Measurements from ENCODE around the gene RBBP4.
A peak's percentile ranks its signal among the peaks of the same experiment; 100 is the strongest.
"Not testable (repeated sequence)": the region's sequence is repeated elsewhere in the genome, so short reads cannot be mapped to it uniquely, and the experiment has no call there.

RBBP4 gene

DNA sequence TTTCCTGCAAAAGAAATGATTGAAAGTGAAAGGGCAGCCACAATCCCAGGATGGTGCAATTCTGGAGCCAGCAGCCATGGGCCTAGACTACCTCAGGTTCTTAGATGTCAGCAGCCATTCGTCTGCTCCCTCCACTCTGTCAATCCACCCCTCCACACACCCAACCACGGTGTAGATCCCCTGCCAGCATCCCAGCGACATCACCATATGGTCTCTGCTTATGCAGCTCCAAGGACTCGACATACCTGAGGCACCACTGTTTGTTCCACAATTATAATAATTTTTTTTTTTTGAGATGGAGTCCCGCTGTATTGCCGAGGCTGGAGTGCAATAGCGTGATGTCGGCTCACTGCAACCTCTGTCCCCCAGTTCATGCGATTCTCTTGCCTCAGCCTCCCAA, 45.0 kb downstream of the RBBP4 start:
- Histone ChIP-seq H3K9me3 (replicated peaks in 1 of 11) (no peaks in the 10 kb centered on the region), H3K4me2 (peak overlapping the region in 7 of 11 experiments; percentile 59 to 86 (median 76); a peak in 11 of 22 replicates), H3K27me3 (peaks cover 0 to 6% (median 2%) of the 10 kb centered on the region in 11 experiments; a peak in 6 of 22 replicates), H3K4me1 (peaks cover 24 to 38% (median 33%) of the 10 kb centered on the region in 10 experiments), H3K4me3 (no peak overlapping the region), H4K20me1 (no peaks in the 10 kb centered on the region), H3K36me3 (no peaks in the 10 kb centered on the region), H3K9ac (0 out of 22 replicates have a peak overlapping the region, but pooled peaks of 1 of the 11 experiments have one; percentile 53), H3K27ac (peak overlapping the region in 1 of 11 experiments; percentile 71; a peak in 1 of 22 replicates)
- TF ChIP-seq Cebpa-rat (IDR thresholded peaks at IDR 0.05) = no peak

DNA sequence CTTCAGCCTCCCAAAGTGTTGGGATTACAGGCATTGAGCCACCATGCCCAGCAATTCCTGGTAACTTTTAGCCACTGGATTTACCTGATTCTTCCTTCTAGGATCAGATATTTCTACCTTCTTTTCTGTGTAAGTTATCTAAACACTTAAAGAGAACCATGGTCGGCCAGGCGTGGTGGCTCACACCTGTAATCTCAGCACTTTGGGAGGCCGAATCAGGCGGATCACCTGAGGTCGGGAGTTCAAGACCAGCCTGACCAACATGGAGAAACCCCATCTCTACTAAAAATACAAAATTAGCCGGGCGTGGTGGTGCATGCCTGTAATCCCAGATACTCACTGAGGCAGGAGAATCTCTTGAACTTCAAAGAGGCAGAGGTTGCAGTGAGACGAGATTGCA, 46.0 kb downstream of the RBBP4 start:
- H3K36me3 ChIP-seq; H3K9me3 ChIP-seq (replicated peaks in 1 of 11); H3K4me3 ChIP-seq; H3K27ac ChIP-seq; H4K20me1 ChIP-seq; H3K4me2 ChIP-seq; H3K9ac ChIP-seq: not testable (repeated sequence)
- Histone ChIP-seq H3K27me3 (peaks cover under 1 to 16% (median 12%) of the 10 kb centered on the region in 11 experiments; a peak in 20 of 22 replicates), H3K4me1 (peaks cover 27 to 47% (median 39%) of the 10 kb centered on the region in 10 experiments)

DNA sequence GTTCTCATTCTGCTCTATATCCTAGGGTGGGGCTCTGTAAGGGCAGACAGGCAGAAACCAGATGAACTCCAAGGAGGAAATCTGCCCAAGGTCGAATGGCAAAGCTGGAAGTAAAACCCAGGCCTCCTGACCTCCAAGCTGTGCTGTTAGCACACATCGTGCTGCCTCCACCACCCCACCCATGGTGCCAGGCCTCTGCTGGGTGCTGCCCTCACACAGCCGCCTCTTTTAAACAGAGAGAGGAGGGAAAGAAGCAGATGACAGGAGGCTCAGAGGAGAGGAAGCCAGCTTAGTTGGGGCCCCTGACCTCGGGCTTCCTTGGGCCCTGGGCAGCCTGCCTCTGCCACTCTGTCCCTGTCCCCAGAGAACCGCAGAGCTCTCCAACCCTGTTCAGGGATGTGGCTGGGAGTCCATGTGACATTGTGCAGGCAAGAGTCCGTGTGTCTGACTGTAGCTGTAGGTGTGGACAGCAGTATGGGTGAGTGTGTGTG, 50.5 kb downstream of the RBBP4 start:
- Histone ChIP-seq H3K9me3 (replicated peaks in 1 of 11) (peaks cover 0 to 6% (median 0%) of the 10 kb centered on the region in 11 experiments; a peak in 2 of 22 replicates), H3K9ac (no peak overlapping the region), H3K27ac (no peak overlapping the region), H3K4me2 (peak overlapping the region in 10 of 11 experiments; percentile 92 to 98 (median 96); a peak in 17 of 22 replicates), H3K4me1 (peaks cover 30 to 49% (median 40%) of the 10 kb centered on the region in 10 experiments), H4K20me1 (peaks cover 0 to 23% (median 0%) of the 10 kb centered on the region in 11 experiments; a peak in 4 of 22 replicates), H3K27me3 (peaks cover 28 to 48% (median 42%) of the 10 kb centered on the region in 11 experiments), H3K36me3 (no peaks in the 10 kb centered on the region), H3K4me3 (0 out of 20 replicates have a peak overlapping the region, but pooled peaks of 1 of the 10 experiments have one; percentile 67)
- TF ChIP-seq Cebpa-rat (IDR thresholded peaks at IDR 0.05) = no peak

DNA sequence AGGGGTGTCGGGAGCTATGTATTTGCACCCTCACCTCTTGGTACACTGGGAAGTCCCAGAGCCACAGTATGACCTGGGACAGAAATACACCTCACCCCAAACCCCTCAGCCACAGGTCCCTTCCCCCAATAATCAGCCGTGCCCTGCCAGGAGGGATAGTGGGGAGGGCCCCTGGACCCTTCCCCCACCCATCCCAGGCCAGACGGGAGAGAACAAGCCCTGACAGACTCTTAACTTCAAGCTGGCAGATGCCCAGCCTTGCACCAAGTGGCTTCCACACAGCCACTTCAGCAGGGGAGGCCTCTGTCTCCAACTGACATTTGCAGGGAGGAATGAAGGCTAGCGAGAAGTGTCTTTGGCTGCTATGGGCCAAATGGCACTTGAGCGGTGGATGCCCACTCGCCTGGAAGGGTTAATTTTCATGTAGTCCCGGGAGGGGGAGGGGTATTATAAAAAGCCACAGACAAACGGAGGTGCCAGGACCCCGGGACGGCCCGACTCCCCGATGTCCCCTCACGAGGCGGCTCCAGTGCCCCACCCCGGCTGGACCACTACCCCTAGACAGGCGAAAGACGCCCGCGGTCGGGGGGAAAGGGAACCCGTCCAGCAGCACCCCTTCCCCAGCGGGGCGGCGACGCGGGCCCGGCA, 51.1 kb downstream of the RBBP4 start:
- H3K27ac ChIP-seq = peak overlapping the region in 4 of 11 experiments; percentile 8 to 52 (median 43); a peak in 6 of 22 replicates
- peaks cover 0 to 6% (median 0%) of the 10 kb centered on the region in 11 experiments; a peak in 2 of 22 replicates for H3K9me3 ChIP-seq (replicated peaks in 1 of 11)
- H3K9ac ChIP-seq = peak overlapping the region; percentile 15 to 77 (median 66); a peak in 20 of 22 replicates
- peak overlapping the region; percentile 92 to 98 (median 96) for H3K4me2 ChIP-seq
- TF ChIP-seq Cebpa-rat (IDR thresholded peaks at IDR 0.05) = no peak
- H3K27me3 ChIP-seq = peaks cover 28 to 48% (median 42%) of the 10 kb centered on the region in 11 experiments
- H4K20me1 ChIP-seq = peaks cover 0 to 23% (median 0%) of the 10 kb centered on the region in 11 experiments; a peak in 4 of 22 replicates
- H3K4me3 ChIP-seq = peak overlapping the region; percentile 51 to 73 (median 60)
- peaks cover 30 to 49% (median 40%) of the 10 kb centered on the region in 10 experiments for H3K4me1 ChIP-seq
- H3K36me3 ChIP-seq = no peaks in the 10 kb centered on the region

DNA sequence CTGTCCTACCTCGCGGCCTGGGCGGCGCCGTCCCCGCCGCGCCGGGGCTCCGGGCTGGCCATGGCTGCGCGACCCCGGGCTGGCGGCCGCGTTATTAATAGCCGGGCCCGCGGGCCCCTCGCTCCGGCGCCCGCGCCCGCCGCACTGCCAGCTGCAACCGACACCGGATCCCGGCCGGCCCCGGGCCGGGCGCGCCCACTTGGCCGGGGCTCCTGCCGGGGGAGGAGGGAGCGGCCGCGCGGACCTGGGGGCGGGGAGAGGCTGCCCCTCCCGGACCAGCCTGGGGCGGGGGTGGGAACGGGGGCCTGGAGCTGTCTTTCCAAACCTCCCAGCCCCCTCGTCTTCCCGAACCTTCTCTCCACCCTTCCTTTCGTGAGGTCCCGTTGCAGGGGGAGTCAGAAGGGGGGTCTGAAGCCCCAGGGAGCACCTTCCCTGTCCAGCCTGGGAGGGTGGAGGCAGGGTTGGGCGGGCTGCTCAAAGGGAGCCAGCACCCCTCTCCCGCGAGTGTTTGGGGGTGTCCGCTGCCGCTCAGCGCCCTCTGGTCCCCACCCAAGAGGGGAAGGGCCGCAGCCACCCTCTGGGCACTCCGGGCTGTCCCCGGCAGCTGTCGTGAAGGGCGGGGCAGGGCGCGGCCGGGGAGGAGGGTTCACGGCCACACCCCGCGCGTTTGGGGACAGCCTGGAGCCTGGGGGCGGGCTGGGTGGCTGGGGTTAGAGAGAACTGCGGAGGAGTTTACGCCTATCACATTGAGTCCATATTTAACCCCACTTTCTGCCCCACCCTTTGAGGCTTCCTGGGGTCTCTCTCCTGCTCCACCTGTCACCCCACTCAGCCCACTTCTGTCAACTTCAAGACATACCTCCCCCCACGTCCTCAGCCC, 51.8 kb downstream of the RBBP4 start, which contains the start of gene SYNC:
TSS of gene SYNC (minus strand) at position 172 of the 880 bp plus-strand sequence. CDS start at position 62, 110 bp downstream.
- H3K9me3 ChIP-seq (replicated peaks in 1 of 11) = peaks cover 0 to 6% (median 0%) of the 10 kb centered on the region in 11 experiments; a peak in 2 of 22 replicates
- H3K27ac ChIP-seq = peak within 1 kb of the TSS in 5 of 11 experiments; percentile 8 to 52 (median 37); a peak in 7 of 22 replicates

DNA sequence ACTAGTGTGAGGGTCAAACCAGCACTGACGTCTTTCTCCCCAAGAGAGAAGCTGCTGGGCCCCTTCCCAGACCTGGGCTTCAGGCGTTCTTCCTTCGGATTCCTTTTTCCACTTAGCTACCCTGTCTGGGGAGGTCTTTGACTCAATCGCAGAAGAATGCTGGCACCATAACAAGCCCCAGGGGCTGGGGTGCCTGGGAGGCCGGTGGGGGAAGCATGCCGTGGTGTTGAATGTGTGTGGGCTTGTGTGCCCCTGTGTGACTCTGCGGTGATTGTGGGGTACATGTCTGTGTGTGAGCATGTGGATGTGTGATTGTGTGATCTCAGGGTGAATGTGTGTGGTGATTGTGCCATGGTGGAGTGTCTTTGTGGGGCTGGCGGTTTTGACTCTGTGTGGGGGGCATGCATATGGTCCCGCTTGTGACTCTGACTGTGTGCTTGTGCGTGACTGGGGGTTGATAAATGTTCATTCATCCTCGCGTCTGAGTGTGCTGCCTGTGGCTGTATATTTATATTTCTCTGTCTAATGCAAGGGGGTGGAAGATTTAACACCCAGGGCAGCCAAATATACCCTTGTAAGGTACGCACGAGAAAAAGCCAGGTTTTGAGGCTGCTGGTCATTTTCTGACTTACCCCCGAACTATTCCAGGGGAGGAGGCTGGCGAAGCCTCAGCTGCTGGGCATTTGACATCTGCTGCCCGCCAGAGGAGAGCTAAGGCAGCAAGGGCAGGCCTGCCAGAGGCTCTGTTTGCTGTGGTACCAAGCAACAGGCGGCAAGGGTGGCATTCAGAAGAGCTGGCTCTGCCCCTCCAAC, 52.7 kb downstream of the RBBP4 start:
- H3K4me2 ChIP-seq = peak overlapping the region; percentile 92 to 98 (median 96)
- peak overlapping the region; percentile 51 to 73 (median 60); a peak in 19 of 20 replicates for H3K4me3 ChIP-seq
- H3K27ac ChIP-seq = no peak overlapping the region; a peak in 1 of 22 replicates

More for the DNA sequence above, 51.8 kb downstream of the RBBP4 start, which contains the start of gene SYNC:
- peak within 1 kb of the TSS; percentile 92 to 98 (median 96) for H3K4me2 ChIP-seq
- peaks cover 0 to 23% (median 0%) of the 10 kb centered on the region in 11 experiments; a peak in 4 of 22 replicates for H4K20me1 ChIP-seq
- no peaks in the 10 kb centered on the region for H3K36me3 ChIP-seq
- H3K4me1 ChIP-seq = peaks cover 30 to 49% (median 40%) of the 10 kb centered on the region in 10 experiments
- peak within 1 kb of the TSS; percentile 51 to 73 (median 60) for H3K4me3 ChIP-seq
- no peak for TF ChIP-seq Cebpa-rat (IDR thresholded peaks at IDR 0.05)
- H3K9ac ChIP-seq = peak within 1 kb of the TSS; percentile 15 to 77 (median 66); a peak in 21 of 22 replicates
- peaks cover 28 to 48% (median 42%) of the 10 kb centered on the region in 11 experiments for H3K27me3 ChIP-seq

DNA sequence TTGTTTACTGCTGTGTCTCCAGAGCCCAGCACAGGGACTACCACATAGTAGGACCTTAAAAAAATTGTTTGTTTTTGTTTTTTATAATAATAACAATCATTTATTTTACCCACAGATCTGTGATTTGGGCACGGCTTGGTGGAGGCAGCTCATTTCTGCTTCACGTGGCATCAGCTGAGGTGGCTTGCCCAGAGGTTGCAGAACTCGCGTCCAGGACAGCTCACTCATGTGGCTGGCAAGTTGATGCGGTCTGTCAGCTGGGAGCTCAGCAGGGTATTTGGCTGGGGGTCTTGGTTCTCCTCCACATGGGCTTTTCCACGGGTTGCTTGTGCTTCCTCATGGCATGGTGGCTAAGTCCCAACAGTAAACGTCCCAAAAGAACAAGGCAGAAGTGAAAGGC, 54.5 kb downstream of the RBBP4 start:
- Histone ChIP-seq H3K36me3 (no peaks in the 10 kb centered on the region), H3K9ac (no peak overlapping the region), H3K9me3 (replicated peaks in 1 of 11) (peaks cover 0 to 6% (median 0%) of the 10 kb centered on the region in 11 experiments; a peak in 2 of 22 replicates), H3K4me2 (0 out of 22 replicates have a peak overlapping the region, but pooled peaks of 1 of the 11 experiments have one; percentile 96), H3K27ac (no peak overlapping the region), H3K27me3 (peaks cover 28 to 48% (median 42%) of the 10 kb centered on the region in 11 experiments), H3K4me3 (no peak overlapping the region), H4K20me1 (peaks cover 0 to 23% (median 0%) of the 10 kb centered on the region in 11 experiments; a peak in 4 of 22 replicates), H3K4me1 (peaks cover 27 to 55% (median 34%) of the 10 kb centered on the region in 10 experiments)
- TF ChIP-seq Cebpa-rat (IDR thresholded peaks at IDR 0.05) = no peak

More for the DNA sequence above, 52.7 kb downstream of the RBBP4 start:
- Histone ChIP-seq H3K36me3 (no peaks in the 10 kb centered on the region), H3K9ac (peak overlapping the region in 10 of 11 experiments; percentile 15 to 77 (median 67); a peak in 14 of 22 replicates), H3K27me3 (peaks cover 28 to 48% (median 42%) of the 10 kb centered on the region in 11 experiments), H3K4me1 (peaks cover 28 to 45% (median 37%) of the 10 kb centered on the region in 10 experiments), H4K20me1 (peaks cover 0 to 23% (median 0%) of the 10 kb centered on the region in 11 experiments; a peak in 4 of 22 replicates), H3K9me3 (replicated peaks in 1 of 11) (peaks cover 0 to 6% (median 0%) of the 10 kb centered on the region in 11 experiments; a peak in 2 of 22 replicates)
- no peak for TF ChIP-seq Cebpa-rat (IDR thresholded peaks at IDR 0.05)
